Measurements from ENCODE around the gene SLC48A1. TPM values are rescaled to one million over a fixed set of nuclear protein-coding genes. Genes with fewer than 3 reads are reported as not detected.
A peak's percentile ranks its signal among the peaks of the same experiment; 100 is the strongest.

SLC48A1 gene
- total and polyA plus RNA-seq, 4 donors = 16.8 to 31.3 (median 20.7) TPM

GRCh38 chr12:47790676-47791350 is 17.8 kb downstream of the SLC48A1 start:
- no peak for ATAC-seq (ENCODE audit: insufficient read depth, low FRiP score)
- DNase-seq = no peak
- no peaks in the 10 kb centered on the region for H3K4me1 ChIP-seq (ENCODE audit: control insufficient read depth in 5 of 5, insufficient read depth in 5 of 5, low read length in 5 of 5)
- H3K4me3 ChIP-seq = no peak overlapping the region
- WGBS, 2 donors = 92 to 95% methylated on average over 20 of the region's 20 CpGs
- no peak for TF ChIP-seq CTCF (IDR thresholded peaks at IDR 0.05; ENCODE audit: control extremely low read depth, extremely low read depth)
- H3K27ac ChIP-seq (ENCODE audit: low read depth in 1 of 2, low read length in 1 of 2) = peak overlapping the region in 1 of 2 donors; percentile 13
- peaks cover 34 to 90% (median 49%) of the 10 kb centered on the region in 4 donors for H3K36me3 ChIP-seq (ENCODE audit: control insufficient read depth in 4 of 4, insufficient read depth in 4 of 4, low read length in 4 of 4)
- H3K9me3 ChIP-seq (ENCODE audit: control insufficient read depth in 4 of 4, insufficient read depth in 3 of 4, low read length in 3 of 4) = no peaks in the 10 kb centered on the region
- no peaks in the 10 kb centered on the region for H3K27me3 ChIP-seq (ENCODE audit: control insufficient read depth in 3 of 3, insufficient read depth in 3 of 3, low read length in 2 of 3)
- no peak overlapping the region for H3K9ac ChIP-seq (ENCODE audit: insufficient read depth in 1 of 2, low read length in 2 of 2)

GRCh38 chr12:47791351-47791746 is 18.3 kb downstream of the SLC48A1 start:
- Histone ChIP-seq H3K27ac (ENCODE audit: low read depth in 1 of 2, low read length in 1 of 2) (peak overlapping the region in 1 of 2 donors; percentile 13), H3K4me1 (ENCODE audit: control insufficient read depth in 5 of 5, insufficient read depth in 5 of 5, low read length in 5 of 5) (no peaks in the 10 kb centered on the region), H3K27me3 (ENCODE audit: control insufficient read depth in 3 of 3, insufficient read depth in 3 of 3, low read length in 2 of 3) (no peaks in the 10 kb centered on the region), H3K9me3 (ENCODE audit: control insufficient read depth in 4 of 4, insufficient read depth in 3 of 4, low read length in 3 of 4) (no peaks in the 10 kb centered on the region), H3K4me3 (no peak overlapping the region), H3K9ac (ENCODE audit: insufficient read depth in 1 of 2, low read length in 2 of 2) (no peak overlapping the region), H3K36me3 (ENCODE audit: control insufficient read depth in 4 of 4, insufficient read depth in 4 of 4, low read length in 4 of 4) (peaks cover 33 to 89% (median 44%) of the 10 kb centered on the region in 4 donors)
- WGBS, 2 donors = 93 to 97% methylated on average over 14 of the region's 14 CpGs
- DNase-seq = no peak
- TF ChIP-seq CTCF (IDR thresholded peaks at IDR 0.05; ENCODE audit: control extremely low read depth, extremely low read depth) = no peak
- ATAC-seq (ENCODE audit: insufficient read depth, low FRiP score) = no peak

- ATAC-seq (ENCODE audit: insufficient read depth, low FRiP score) = no peak
- Histone ChIP-seq H3K4me1 (ENCODE audit: control insufficient read depth in 5 of 5, insufficient read depth in 5 of 5, low read length in 5 of 5) (no peaks in the 10 kb centered on the region), H3K4me3 (no peak overlapping the region), H3K9me3 (ENCODE audit: control insufficient read depth in 4 of 4, insufficient read depth in 3 of 4, low read length in 3 of 4) (no peaks in the 10 kb centered on the region), H3K36me3 (ENCODE audit: control insufficient read depth in 4 of 4, insufficient read depth in 4 of 4, low read length in 4 of 4) (peaks cover 31 to 88% (median 42%) of the 10 kb centered on the region in 4 donors), H3K9ac (ENCODE audit: insufficient read depth in 1 of 2, low read length in 2 of 2) (no peak overlapping the region), H3K27me3 (ENCODE audit: control insufficient read depth in 3 of 3, insufficient read depth in 3 of 3, low read length in 2 of 3) (no peaks in the 10 kb centered on the region), H3K27ac (ENCODE audit: low read depth in 1 of 2, low read length in 1 of 2) (no peak overlapping the region)
- WGBS, 2 donors = 94 to 96% methylated on average over 16 of the region's 16 CpGs
- no peak for TF ChIP-seq CTCF (IDR thresholded peaks at IDR 0.05; ENCODE audit: control extremely low read depth, extremely low read depth)
- DNase-seq = no peak
These were observed 18.8 kb downstream of the SLC48A1 start for GRCh38 chr12:47791874-47792273.
